Measurements from ENCODE around the gene NKAPD1. TPM values are rescaled to one million over a fixed set of nuclear protein-coding genes. Genes with fewer than 3 reads are reported as not detected.

The NKAPD1 gene
- polyA plus RNA-seq, 1 of the 3 experiments (the other 2 are of a cell fraction): 9.2 TPM

DNA sequence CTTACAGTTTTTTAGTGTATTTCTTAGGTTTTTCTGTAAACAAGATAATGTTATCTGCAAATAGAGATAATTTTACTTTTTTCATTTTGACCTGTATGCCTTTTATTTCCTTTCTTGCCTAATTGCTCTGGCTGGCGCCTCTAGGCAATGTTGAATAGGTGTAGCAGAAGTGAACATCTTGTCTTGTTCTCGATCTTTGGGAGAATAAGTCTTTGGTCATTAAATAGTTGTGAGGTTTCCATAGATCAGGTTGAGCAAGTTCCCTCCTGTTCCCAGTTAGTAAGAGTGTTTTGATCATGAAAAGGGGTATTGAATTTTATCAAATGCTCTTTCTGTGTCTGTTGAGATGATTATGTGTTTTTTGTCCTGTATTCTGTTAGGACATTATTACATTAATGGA is 24.3 kb upstream of the NKAPD1 start (continued):
- TF ChIP-seq, protein P1, sequence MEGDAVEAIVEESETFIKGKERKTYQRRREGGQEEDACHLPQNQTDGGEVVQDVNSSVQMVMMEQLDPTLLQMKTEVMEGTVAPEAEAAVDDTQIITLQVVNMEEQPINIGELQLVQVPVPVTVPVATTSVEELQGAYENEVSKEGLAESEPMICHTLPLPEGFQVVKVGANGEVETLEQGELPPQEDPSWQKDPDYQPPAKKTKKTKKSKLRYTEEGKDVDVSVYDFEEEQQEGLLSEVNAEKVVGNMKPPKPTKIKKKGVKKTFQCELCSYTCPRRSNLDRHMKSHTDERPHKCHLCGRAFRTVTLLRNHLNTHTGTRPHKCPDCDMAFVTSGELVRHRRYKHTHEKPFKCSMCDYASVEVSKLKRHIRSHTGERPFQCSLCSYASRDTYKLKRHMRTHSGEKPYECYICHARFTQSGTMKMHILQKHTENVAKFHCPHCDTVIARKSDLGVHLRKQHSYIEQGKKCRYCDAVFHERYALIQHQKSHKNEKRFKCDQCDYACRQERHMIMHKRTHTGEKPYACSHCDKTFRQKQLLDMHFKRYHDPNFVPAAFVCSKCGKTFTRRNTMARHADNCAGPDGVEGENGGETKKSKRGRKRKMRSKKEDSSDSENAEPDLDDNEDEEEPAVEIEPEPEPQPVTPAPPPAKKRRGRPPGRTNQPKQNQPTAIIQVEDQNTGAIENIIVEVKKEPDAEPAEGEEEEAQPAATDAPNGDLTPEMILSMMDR (IDR thresholded peaks at IDR 0.05): no peak
- TF ChIP-seq POLR2AphosphoS5 (IDR thresholded peaks at IDR 0.05; ENCODE audit: low read depth, low read length) (no peak), GATA2 (CRISPR knock-in tag; IDR thresholded peaks at IDR 0.05) (no peak), SMC3 (IDR thresholded peaks at IDR 0.05; ENCODE audit: low read depth, low read length) (no peak)
- TF ChIP-seq, protein P2, sequence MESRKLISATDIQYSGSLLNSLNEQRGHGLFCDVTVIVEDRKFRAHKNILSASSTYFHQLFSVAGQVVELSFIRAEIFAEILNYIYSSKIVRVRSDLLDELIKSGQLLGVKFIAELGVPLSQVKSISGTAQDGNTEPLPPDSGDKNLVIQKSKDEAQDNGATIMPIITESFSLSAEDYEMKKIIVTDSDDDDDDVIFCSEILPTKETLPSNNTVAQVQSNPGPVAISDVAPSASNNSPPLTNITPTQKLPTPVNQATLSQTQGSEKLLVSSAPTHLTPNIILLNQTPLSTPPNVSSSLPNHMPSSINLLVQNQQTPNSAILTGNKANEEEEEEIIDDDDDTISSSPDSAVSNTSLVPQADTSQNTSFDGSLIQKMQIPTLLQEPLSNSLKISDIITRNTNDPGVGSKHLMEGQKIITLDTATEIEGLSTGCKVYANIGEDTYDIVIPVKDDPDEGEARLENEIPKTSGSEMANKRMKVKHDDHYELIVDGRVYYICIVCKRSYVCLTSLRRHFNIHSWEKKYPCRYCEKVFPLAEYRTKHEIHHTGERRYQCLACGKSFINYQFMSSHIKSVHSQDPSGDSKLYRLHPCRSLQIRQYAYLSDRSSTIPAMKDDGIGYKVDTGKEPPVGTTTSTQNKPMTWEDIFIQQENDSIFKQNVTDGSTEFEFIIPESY (IDR thresholded peaks at IDR 0.05; ENCODE audit: borderline replicate concordance, low read depth): no peak

DNA sequence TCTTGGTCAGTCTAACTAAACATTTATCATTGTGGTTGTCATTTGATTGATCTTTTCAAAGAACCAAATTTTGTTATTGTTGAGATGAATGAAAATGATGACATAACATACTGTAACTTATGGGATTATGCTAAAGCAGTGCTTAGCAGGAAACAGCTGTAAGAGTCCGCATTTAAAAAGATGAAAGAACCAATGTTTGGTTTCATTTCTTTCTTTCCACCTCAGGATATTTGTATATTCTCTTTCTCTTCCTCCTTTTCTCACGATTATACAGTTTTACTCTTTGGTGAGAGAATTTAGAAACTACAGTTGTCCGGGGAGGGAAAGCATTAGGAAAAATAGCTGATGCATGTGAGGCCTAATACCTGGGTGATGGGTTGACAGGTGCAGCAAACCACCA is 23.4 kb upstream of the NKAPD1 start:
- Histone ChIP-seq H3K4me3 (ENCODE audit: low read depth in 2 of 2, low read length in 1 of 2) (no peak overlapping the region), H3K79me2 (ENCODE audit: insufficient read depth) (peaks cover 3% of the 10 kb centered on the region; the same call in 1 of the 2 replicates), H3K27me3 (ENCODE audit: insufficient read depth) (no peaks in the 10 kb centered on the region), H3K4me1 (ENCODE audit: control insufficient read depth in 1 of 2, insufficient read depth in 2 of 2, low read depth in 1 of 2, low read length in 1 of 2) (peaks cover 0 to 12% of the 10 kb centered on the region in 2 experiments; a peak in 2 of 4 replicates), H3F3A (replicated peaks; ENCODE audit: insufficient read depth) (peaks cover 15% of the 10 kb centered on the region), H4K20me1 (ENCODE audit: insufficient read depth) (0 out of 2 replicates have a peak, but pooled peaks cover 3% of the 10 kb centered on the region), H3K9me2 (no peaks in the 10 kb centered on the region), H3K9me3 (no peaks in the 10 kb centered on the region), H3K9ac (no peak overlapping the region), H3K27ac (ENCODE audit: low read depth in 2 of 2, low read length in 1 of 2) (no peak overlapping the region), H2AFZ (ENCODE audit: low read depth) (no peak overlapping the region), H3K36me3 (replicated peaks in 1 of 2; ENCODE audit: control insufficient read depth in 1 of 2, insufficient read depth in 2 of 2, low read length in 1 of 2) (peaks cover 56 to 78% of the 10 kb centered on the region in 2 experiments), H3K4me2 (no peak overlapping the region)
- no peak for DNase-seq
- WGBS (ENCODE audit: low lambda C conversion rate): 90% methylated on average over 3 of the region's 3 CpGs
- POLR2A ChIA-PET: no interaction called here
- CTCF ChIA-PET: no interaction called here
- TF ChIP-seq EP300 (IDR thresholded peaks at IDR 0.05; ENCODE audit: borderline replicate concordance in 1 of 2, low read depth in 1 of 2, low read length in 1 of 2) (no peak), MXI1 (IDR thresholded peaks at IDR 0.05; ENCODE audit: low read depth, low read length) (no peak), POLR2AphosphoS5 (IDR thresholded peaks at IDR 0.05; ENCODE audit: low read depth, low read length) (no peak), CHD2 (IDR thresholded peaks at IDR 0.05; ENCODE audit: low read length, partially characterized antibody) (no peak), SIN3A (IDR thresholded peaks at IDR 0.05; ENCODE audit: borderline replicate concordance, low read depth, low read length) (no peak), FOXM1 (IDR thresholded peaks at IDR 0.05; ENCODE audit: low read depth) (no peak), FOXJ3 (CRISPR knock-in tag; IDR thresholded peaks at IDR 0.05) (no peak), TEAD4 (IDR thresholded peaks at IDR 0.05; ENCODE audit: borderline replicate concordance, insufficient read depth) (no peak), NFIC (IDR thresholded peaks at IDR 0.05; ENCODE audit: borderline replicate concordance) (no peak), MEF2A (IDR thresholded peaks at IDR 0.05; ENCODE audit: borderline replicate concordance, low read depth) (no peak)
- TF ChIP-seq, protein P3, sequence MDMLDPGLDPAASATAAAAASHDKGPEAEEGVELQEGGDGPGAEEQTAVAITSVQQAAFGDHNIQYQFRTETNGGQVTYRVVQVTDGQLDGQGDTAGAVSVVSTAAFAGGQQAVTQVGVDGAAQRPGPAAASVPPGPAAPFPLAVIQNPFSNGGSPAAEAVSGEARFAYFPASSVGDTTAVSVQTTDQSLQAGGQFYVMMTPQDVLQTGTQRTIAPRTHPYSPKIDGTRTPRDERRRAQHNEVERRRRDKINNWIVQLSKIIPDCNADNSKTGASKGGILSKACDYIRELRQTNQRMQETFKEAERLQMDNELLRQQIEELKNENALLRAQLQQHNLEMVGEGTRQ (IDR thresholded peaks at IDR 0.05; ENCODE audit: borderline replicate concordance, low read depth, low read length): no peak
- TF ChIP-seq, protein P4, sequence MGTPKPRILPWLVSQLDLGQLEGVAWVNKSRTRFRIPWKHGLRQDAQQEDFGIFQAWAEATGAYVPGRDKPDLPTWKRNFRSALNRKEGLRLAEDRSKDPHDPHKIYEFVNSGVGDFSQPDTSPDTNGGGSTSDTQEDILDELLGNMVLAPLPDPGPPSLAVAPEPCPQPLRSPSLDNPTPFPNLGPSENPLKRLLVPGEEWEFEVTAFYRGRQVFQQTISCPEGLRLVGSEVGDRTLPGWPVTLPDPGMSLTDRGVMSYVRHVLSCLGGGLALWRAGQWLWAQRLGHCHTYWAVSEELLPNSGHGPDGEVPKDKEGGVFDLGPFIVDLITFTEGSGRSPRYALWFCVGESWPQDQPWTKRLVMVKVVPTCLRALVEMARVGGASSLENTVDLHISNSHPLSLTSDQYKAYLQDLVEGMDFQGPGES (IDR thresholded peaks at IDR 0.05; ENCODE audit: low read depth, low read length): no peak
- TF ChIP-seq, protein P2 (IDR thresholded peaks at IDR 0.05; ENCODE audit: borderline replicate concordance, low read depth): no peak
- TF ChIP-seq, protein P5, sequence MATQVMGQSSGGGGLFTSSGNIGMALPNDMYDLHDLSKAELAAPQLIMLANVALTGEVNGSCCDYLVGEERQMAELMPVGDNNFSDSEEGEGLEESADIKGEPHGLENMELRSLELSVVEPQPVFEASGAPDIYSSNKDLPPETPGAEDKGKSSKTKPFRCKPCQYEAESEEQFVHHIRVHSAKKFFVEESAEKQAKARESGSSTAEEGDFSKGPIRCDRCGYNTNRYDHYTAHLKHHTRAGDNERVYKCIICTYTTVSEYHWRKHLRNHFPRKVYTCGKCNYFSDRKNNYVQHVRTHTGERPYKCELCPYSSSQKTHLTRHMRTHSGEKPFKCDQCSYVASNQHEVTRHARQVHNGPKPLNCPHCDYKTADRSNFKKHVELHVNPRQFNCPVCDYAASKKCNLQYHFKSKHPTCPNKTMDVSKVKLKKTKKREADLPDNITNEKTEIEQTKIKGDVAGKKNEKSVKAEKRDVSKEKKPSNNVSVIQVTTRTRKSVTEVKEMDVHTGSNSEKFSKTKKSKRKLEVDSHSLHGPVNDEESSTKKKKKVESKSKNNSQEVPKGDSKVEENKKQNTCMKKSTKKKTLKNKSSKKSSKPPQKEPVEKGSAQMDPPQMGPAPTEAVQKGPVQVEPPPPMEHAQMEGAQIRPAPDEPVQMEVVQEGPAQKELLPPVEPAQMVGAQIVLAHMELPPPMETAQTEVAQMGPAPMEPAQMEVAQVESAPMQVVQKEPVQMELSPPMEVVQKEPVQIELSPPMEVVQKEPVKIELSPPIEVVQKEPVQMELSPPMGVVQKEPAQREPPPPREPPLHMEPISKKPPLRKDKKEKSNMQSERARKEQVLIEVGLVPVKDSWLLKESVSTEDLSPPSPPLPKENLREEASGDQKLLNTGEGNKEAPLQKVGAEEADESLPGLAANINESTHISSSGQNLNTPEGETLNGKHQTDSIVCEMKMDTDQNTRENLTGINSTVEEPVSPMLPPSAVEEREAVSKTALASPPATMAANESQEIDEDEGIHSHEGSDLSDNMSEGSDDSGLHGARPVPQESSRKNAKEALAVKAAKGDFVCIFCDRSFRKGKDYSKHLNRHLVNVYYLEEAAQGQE (IDR thresholded peaks at IDR 0.05; ENCODE audit: low read depth, low read length): no peak
